ENCODE data around the gene CTSA. TPM values are rescaled to one million over a fixed set of nuclear protein-coding genes. Genes with fewer than 3 reads are reported as not detected.

Gene CTSA
- total RNA-seq, 3 donors from 2014 or later, result 42.0 to 136 (median 55.6) TPM

- no peak overlapping the region for H3K27ac ChIP-seq
- no peak overlapping the region for H3K4me3 ChIP-seq
- DNase-seq (ENCODE audit: low spot score in 2 of 2), result no peak
- no peaks in the 10 kb centered on the region for H3K36me3 ChIP-seq
- H3K9me3 ChIP-seq, result no peaks in the 10 kb centered on the region
- intact Hi-C loops (cut with DNase I; ENCODE audit: low total_unique reads), result no loop called here
- TF ChIP-seq POLR2A (IDR thresholded peaks at IDR 0.05), result no peak
- TF ChIP-seq CTCF (IDR thresholded peaks at IDR 0.05), result no peak
- TF ChIP-seq POLR2AphosphoS5 (IDR thresholded peaks at IDR 0.05), result no peak
- H3K4me1 ChIP-seq, result no peaks in the 10 kb centered on the region
- H3K27me3 ChIP-seq, result no peaks in the 10 kb centered on the region
These were observed 45.7 kb upstream of the CTSA start for GRCh38 chr20:45845452-45845851.

DNA sequence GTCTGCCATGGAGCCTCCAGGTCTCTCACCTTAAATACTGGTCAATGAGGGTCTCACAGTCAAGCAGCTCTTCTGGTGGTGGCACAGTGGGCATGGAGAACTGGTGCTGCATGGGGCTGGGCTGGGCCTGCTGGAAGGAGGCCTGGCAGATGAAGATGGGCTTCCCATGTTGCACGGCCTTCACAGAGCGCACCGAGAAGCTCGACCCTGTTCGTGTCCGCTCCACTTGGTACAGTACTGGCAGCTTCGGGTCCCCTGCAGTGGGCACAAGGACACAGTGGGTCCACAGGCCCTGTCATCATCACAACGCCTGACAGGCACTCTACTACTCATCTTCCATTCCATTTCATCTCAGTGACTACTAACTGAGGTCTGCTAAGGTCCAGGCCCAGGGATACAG is 42.7 kb upstream of the CTSA start:
- no peak overlapping the region for H3K4me3 ChIP-seq
- H3K4me1 ChIP-seq, result no peaks in the 10 kb centered on the region
- DNase-seq (ENCODE audit: low spot score in 2 of 2), result no peak
- no peak overlapping the region for H3K27ac ChIP-seq
- H3K9me3 ChIP-seq, result no peaks in the 10 kb centered on the region
- H3K27me3 ChIP-seq, result no peaks in the 10 kb centered on the region
- intact Hi-C loops (cut with DNase I; ENCODE audit: low total_unique reads), result no loop called here
- H3K36me3 ChIP-seq, result no peaks in the 10 kb centered on the region
- TF ChIP-seq POLR2A (IDR thresholded peaks at IDR 0.05), result no peak
- no peak for TF ChIP-seq POLR2AphosphoS5 (IDR thresholded peaks at IDR 0.05)
- no peak for TF ChIP-seq CTCF (IDR thresholded peaks at IDR 0.05)

GRCh38 chr20:45848969-45849582 is 42.1 kb upstream of the CTSA start:
- intact Hi-C loops (cut with DNase I; ENCODE audit: low total_unique reads), result no loop called here
- Histone ChIP-seq H3K4me3 (no peak overlapping the region), H3K36me3 (no peaks in the 10 kb centered on the region), H3K27ac (no peak overlapping the region), H3K4me1 (no peaks in the 10 kb centered on the region), H3K27me3 (no peaks in the 10 kb centered on the region), H3K9me3 (no peaks in the 10 kb centered on the region)
- DNase-seq (ENCODE audit: low spot score in 2 of 2), result no peak
- TF ChIP-seq POLR2A (IDR thresholded peaks at IDR 0.05) (no peak), POLR2AphosphoS5 (IDR thresholded peaks at IDR 0.05) (no peak), CTCF (IDR thresholded peaks at IDR 0.05) (no peak)

DNA sequence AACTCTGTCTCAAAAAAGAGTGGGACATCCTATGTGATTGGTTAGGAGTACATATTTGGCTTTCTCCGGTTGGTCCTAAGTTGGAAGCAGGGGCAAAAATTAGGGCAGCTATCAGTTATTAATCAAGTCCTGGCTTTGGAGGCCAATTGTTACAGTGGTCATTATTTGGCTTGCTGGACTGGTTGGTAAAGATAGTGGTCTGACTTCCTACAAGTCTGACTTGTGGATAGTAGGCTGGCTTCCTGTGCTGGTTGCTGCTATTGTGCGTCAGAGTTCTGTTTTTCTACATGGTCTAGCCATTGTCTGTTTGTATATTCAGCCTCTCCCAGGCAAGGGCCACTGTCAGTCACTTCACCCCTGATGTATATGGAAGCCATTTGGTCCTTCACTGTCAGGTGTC is 40.9 kb upstream of the CTSA start:
- intact Hi-C loops (cut with DNase I; ENCODE audit: low total_unique reads), result no loop called here
- no peak overlapping the region for H3K4me3 ChIP-seq
- peaks cover 0 to 5% of the 10 kb centered on the region in 2 donors for H3K4me1 ChIP-seq
- H3K27ac ChIP-seq, result no peak overlapping the region
- no peak for DNase-seq (ENCODE audit: low spot score in 2 of 2)
- TF ChIP-seq POLR2A (IDR thresholded peaks at IDR 0.05) (no peak), CTCF (IDR thresholded peaks at IDR 0.05) (no peak), POLR2AphosphoS5 (IDR thresholded peaks at IDR 0.05) (no peak)
- H3K36me3 ChIP-seq, result no peaks in the 10 kb centered on the region
- no peaks in the 10 kb centered on the region for H3K27me3 ChIP-seq
- no peaks in the 10 kb centered on the region for H3K9me3 ChIP-seq

GRCh38 chr20:45850926-45851325 is 40.2 kb upstream of the CTSA start:
- Histone ChIP-seq H3K4me1 (peaks cover 0 to 12% of the 10 kb centered on the region in 2 donors), H3K27me3 (no peaks in the 10 kb centered on the region), H3K27ac (no peak overlapping the region), H3K9me3 (no peaks in the 10 kb centered on the region), H3K4me3 (no peak overlapping the region), H3K36me3 (no peaks in the 10 kb centered on the region)
- TF ChIP-seq CTCF (IDR thresholded peaks at IDR 0.05), result no peak
- TF ChIP-seq POLR2A (IDR thresholded peaks at IDR 0.05), result no peak
- no peak for TF ChIP-seq POLR2AphosphoS5 (IDR thresholded peaks at IDR 0.05)
- intact Hi-C loops (cut with DNase I; ENCODE audit: low total_unique reads), result no loop called here
- no peak for DNase-seq (ENCODE audit: low spot score in 2 of 2)
